ENCODE measurements around the gene ADH7.

- TF ChIP-seq JUND (IDR thresholded peaks at IDR 0.05) (no peak), CTCF (IDR thresholded peaks at IDR 0.05 in 2 of 3, conservative IDR thresholded peaks at IDR 0.05 in 1 of 3; ENCODE audit: borderline replicate concordance in 1 of 3, insufficient read depth in 1 of 3, low read depth in 2 of 3, low read length in 2 of 3) (no peak), POLR2A (IDR thresholded peaks at IDR 0.05; ENCODE audit: borderline replicate concordance, extremely low read depth, insufficient read depth, insufficient read length) (no peak), CBX3 (IDR thresholded peaks at IDR 0.05; ENCODE audit: low read depth) (no peak), REST (IDR thresholded peaks at IDR 0.05; ENCODE audit: low read depth) (no peak)
- TF ChIP-seq, protein P1, sequence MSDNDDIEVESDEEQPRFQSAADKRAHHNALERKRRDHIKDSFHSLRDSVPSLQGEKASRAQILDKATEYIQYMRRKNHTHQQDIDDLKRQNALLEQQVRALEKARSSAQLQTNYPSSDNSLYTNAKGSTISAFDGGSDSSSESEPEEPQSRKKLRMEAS (IDR thresholded peaks at IDR 0.05): no peak
These were observed 53.5 kb downstream of the ADH7 start for GRCh38 chr4:99381588-99382175.

Data from HCT116 (cell line).